GM19395 (cell line): ENCODE results near the gene HOXC6.

Experiments used
- ATAC-seq: cut with Tn5 transposase; IDR thresholded peaks from one replicate; pipeline ENCODE4 v1.9.1; 2021; ENCODE audit warnings: mild to moderate bottlenecking, moderate library complexity; ENCODE audit not compliant: unreplicated experiment

Gene HOXC6

GRCh38 chr12:53989227-53990113, 38.8 kb upstream of the HOXC6 start:
- ATAC-seq = peak; percentile 56

- ATAC-seq = no peak
Observed at GRCh38 chr12:53990311-53991076, 37.7 kb upstream of the HOXC6 start.

GRCh38 chr12:53991077-53991460, 37.2 kb upstream of the HOXC6 start:
- no peak for ATAC-seq

- no peak for ATAC-seq
Observed at GRCh38 chr12:53992377-53992889, 35.8 kb upstream of the HOXC6 start.

GRCh38 chr12:53993162-53994008, 34.9 kb upstream of the HOXC6 start:
- no peak for ATAC-seq

- no peak for ATAC-seq
Observed at GRCh38 chr12:53994009-53994263, 34.3 kb upstream of the HOXC6 start.

- ATAC-seq = no peak
Observed at GRCh38 chr12:53994264-53995001, 33.8 kb upstream of the HOXC6 start.

GRCh38 chr12:53995002-53995377, 33.2 kb upstream of the HOXC6 start:
- ATAC-seq = no peak

- no peak for ATAC-seq
Observed at GRCh38 chr12:53995378-53996239, 32.6 kb upstream of the HOXC6 start.

GRCh38 chr12:53996240-53997203, 31.7 kb upstream of the HOXC6 start:
- ATAC-seq = no peak

- no peak for ATAC-seq
Observed at GRCh38 chr12:53997204-53998109, 30.8 kb upstream of the HOXC6 start.

GRCh38 chr12:53998110-53998899, 29.9 kb upstream of the HOXC6 start:
- ATAC-seq = no peak

- no peak for ATAC-seq
Observed at GRCh38 chr12:53998900-53999236, 29.4 kb upstream of the HOXC6 start.

GRCh38 chr12:53999559-54000115, 28.6 kb upstream of the HOXC6 start:
- ATAC-seq = no peak

- ATAC-seq = no peak
Observed at GRCh38 chr12:54000116-54001114, 27.8 kb upstream of the HOXC6 start, which contains the start of gene HOXC9. Gene HOXC9 (plus strand): TSS chr12:54000161. CDS start chr12:54000189, 28 bp downstream.
